Middle frontal gyrus (tissue), 1 donor: ENCODE measurements around the gene AUTS2.

ENCODE experiments used
- DNase-seq: peaks from one replicate; pipeline ENCODE4 v3.0.0-alpha.2; 2015; ENCODE audit warnings: low spot score; ENCODE audit errors: extremely low spot score

AUTS2 gene

GRCh38 chr7:70053421-70053820 lies 455.1 kb downstream of the AUTS2 start:
- DNase-seq: no peak

DNA sequence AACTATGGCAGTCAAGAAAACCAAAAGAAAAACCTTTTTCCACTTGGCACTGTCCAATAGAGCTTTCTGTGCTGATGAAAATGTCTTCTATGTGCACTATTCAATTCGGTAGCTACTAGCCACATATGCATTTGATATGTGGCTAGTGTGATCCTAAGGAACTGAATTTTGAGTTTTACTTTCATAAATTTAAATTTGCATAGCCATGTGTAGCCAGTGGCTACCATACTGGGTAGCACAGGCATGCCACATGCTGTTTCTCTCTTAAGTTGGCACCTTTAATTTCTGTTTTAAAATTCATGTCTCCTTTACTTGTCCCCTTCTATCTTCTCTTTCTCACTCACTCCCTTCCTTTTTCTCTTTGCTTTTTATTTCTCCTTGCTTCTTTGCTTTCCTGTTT lies 455.7 kb downstream of the AUTS2 start:
- DNase-seq: no peak

- DNase-seq: no peak
These were observed 458.1 kb downstream of the AUTS2 start for GRCh38 chr7:70056363-70056762.

DNA sequence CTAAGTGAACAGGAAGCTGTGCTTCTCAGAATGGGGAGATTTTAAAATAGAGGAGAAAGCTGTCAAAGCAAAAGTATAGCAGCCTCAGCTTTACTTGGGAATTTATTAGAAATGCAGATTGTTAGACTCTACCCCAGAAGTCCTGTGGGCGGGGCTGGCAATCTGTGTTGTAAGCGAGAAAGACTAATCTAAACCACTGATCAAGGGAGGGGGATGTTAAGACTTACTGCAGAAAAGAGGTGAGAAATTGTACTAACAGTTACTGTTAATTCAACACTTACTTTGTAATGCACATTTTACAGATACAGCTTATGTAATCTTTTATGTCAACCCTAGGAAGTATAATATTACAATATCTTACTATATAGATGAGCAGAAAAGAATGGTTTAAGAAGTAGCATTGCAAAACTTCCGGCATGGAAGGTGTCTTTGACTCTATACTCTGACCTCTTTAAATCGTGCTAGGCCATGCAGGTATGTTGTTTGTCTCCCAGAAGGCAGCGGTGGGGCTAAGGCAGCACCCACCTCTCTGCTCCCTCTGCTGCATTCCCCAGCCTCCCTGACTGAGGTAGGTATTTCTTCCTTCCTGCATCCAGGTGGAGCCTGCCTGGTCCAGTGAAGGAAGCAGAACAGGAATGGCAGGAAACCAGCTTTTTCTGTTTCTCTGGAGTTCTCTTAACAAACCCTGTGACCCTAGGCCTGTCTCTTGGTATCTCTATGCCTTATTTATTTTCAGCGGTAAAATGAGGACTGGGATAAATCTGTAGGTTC lies 462.2 kb downstream of the AUTS2 start:
- DNase-seq: no peak

DNA sequence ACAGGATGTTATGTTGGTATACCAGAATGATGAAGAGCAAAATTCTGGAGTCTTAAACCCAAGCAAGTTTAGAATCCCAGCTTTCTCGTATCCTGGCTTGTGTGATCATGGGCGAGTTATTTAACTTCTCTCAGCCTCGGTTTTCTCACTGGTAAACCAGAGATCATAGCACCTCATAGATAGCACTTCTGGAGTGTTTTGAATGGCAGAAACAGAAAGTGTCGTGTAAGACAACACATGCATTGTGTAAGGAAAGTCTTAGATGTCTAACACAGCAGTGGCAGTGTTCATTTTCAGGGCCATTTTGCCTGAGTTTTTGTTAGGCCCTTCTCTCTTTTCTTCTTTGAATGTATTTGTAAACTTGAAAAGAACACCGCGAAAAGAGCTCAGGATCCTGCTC lies 465.1 kb downstream of the AUTS2 start:
- no peak for DNase-seq

DNA sequence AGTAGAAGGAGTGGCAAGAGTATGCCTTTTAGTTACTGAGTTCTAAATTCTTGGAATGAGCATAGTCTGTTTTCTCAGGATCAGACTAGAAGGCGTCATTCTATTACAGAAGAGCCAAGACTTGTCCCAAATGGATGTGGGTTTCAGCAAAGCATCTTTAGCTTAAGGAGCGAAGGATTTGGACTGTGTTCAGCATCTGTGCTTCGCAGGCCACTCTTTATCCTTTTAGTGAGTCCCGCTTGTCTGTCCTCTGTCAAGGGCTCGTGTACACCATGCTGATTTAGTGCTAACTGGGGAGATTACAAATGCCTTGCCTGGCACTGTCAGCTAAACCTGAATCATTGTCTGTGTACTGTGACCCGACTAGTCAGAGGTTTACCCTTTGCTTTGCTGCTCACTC lies 465.7 kb downstream of the AUTS2 start:
- DNase-seq: no peak

GRCh38 chr7:70066844-70067243 lies 468.6 kb downstream of the AUTS2 start:
- DNase-seq: no peak

GRCh38 chr7:70068531-70068930 lies 470.3 kb downstream of the AUTS2 start:
- DNase-seq: no peak

- DNase-seq: no peak
These were observed 471.7 kb downstream of the AUTS2 start for GRCh38 chr7:70069977-70070376.

DNA sequence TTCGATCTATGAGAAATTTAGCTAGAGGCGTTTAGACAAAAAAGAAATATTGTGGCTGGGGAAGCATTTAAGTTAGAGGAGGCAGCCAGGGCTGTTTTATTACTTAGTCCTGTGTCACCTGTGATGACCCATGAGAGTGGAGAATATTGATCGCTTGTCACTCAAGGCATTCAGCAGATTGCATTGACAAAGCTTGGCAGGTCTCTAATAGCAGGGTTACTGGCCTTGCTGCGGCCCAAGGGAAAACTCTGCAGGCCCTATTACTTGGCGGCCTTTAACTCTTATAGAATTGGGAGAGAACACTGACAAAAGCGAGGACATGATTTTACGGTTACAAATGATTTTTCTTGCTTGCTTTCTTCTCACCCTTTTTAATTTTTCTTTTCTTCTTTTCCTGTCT lies 473.5 kb downstream of the AUTS2 start:
- no peak for DNase-seq

GRCh38 chr7:70072220-70072619 lies 473.9 kb downstream of the AUTS2 start:
- no peak for DNase-seq

DNA sequence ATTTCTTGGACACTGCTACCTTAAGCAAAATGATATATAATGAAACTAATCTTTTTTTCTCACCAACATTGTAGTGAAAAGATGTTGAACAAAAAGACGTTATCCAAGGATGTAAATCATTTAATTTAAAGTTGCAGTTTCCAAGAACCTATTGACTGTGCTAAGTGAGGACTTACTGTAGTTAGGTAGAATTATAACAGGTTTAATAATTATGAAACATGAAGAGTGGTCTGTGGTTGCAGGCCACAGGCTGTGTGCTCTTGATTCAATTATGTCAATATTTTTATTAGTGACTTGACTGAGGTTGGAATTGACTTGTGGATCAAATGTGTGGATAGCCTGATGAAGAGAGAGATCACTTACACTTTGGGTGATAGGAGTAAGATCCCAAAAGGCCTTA lies 478.1 kb downstream of the AUTS2 start:
- DNase-seq: no peak

- no peak for DNase-seq
These were observed 483.9 kb downstream of the AUTS2 start for GRCh38 chr7:70082099-70082611.

- no peak for DNase-seq
These were observed 493.1 kb downstream of the AUTS2 start for GRCh38 chr7:70091362-70091761.

DNA sequence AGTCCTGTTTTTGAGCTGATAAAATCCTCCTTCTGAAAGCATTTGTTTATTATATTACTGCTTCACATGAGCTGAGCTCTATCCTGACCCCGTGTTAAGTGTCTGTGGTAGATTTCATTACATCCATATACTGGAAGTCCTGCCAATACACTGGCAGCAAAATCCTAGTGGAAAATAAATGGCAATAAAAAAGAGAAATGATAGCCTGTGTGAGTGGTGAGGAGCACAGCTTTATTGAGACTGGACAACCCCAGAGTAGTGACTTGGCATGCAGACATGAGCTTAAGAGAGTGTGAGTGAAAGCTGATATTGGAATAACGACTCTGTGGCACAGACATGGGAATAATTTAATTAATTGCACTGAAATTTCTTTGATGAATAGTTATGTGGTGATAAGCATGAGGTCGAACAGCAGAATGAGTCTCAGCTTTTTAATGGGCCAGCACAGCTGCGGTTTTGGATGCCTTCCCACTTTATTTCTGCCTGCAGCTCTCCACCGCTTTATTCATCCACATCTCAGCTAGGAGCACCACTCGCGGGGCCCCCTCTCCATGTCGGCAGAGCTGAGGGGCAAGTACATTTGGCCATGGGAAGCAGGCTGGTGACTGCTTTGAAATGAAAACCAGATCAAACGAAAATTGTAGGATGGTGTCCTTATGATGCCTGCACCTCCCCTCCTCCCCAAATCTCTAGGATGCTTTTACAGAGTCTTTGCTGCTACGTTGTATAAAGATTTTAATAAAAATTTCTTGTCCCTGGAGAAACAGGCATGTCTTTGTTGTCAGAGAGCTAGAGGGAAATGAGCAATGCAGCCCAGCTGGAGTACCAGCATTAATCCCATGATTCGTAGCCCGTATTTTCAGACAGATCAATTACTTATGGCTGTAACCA lies 494.3 kb downstream of the AUTS2 start:
- DNase-seq: no peak

- DNase-seq: no peak
These were observed 495.1 kb downstream of the AUTS2 start for GRCh38 chr7:70093205-70093904.

GRCh38 chr7:70094831-70095230 lies 496.6 kb downstream of the AUTS2 start:
- no peak for DNase-seq

GRCh38 chr7:70097645-70098044 lies 499.4 kb downstream of the AUTS2 start:
- no peak for DNase-seq

DNA sequence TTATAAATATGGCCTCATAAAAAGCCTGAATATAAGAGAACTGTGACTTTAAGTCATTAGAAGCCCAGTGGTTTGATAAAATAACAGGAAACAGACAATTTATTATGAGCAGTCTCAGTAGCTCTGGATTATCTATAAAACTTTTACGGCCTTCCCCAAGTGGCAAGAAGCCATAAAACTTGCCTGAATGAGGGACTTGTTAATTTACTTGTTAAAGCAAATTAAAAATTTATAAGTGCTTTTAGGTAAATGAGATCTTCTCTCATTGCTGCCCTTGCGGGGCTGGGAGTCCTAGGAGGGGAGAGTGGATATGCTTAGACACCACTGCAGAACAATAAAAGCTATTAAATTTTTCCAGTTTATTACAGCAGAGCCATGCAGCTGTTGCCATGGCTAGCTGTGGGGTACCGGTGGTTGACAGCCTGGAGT lies 499.9 kb downstream of the AUTS2 start:
- DNase-seq: no peak

- DNase-seq: no peak
These were observed 500.8 kb downstream of the AUTS2 start for GRCh38 chr7:70098905-70099672.

DNA sequence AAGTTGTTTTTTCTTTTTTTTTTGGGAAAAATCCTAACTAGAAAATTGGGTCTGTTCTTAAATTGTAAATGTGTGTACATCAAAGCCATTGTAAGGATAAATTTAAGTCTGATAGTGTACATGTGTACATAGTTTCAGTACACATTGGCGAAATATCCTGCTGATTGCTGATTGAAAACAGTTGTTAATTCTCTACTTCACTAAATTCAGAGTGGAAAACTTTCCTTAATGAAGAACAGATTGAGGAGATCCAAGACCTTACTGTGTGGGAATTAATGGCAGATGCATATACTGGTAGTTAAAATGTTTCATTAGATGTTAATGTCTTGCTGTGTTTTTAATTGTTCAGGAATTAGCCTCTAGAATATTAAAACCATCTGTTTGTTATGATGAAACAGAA lies 506.0 kb downstream of the AUTS2 start:
- no peak for DNase-seq
